SK-N-MC (cell line): ENCODE measurements around the gene PLA2G4D.

Experiments
- DNase-seq: peaks from one replicate; pipeline ENCODE4 v3.0.0-alpha.2; 2011; ENCODE audit warnings: low read depth, low spot score
- H3K27ac ChIP-seq: fragments of 200-600 bp; sonication (generic); 2 replicates; pipeline ENCODE4 v1.5.1; 2016; ENCODE audit warnings: mixed run types
- H3K36me3 ChIP-seq: fragments of 200-600 bp; sonication (generic); 2 replicates; pipeline ENCODE4 v1.6.1; 2017; ENCODE audit warnings: antibody characterized with exemption, low read length, mixed read lengths; ENCODE audit not compliant: insufficient read depth
- H3K4me3 ChIP-seq: fragments of 200-600 bp; sonication (generic); 2 replicates; pipeline ENCODE4 v1.5.1; 2016
- H3K9ac ChIP-seq: fragments of 200-600 bp; sonication (generic); 2 replicates; pipeline ENCODE4 v1.8.0; 2017; ENCODE audit warnings: mixed run types, mixed read lengths; ENCODE audit not compliant: insufficient read length
- H3K9me3 ChIP-seq: fragments of 200-600 bp; sonication (generic); 2 replicates; pipeline ENCODE4 v1.6.1; 2017; ENCODE audit warnings: low read depth, mild to moderate bottlenecking, antibody characterized with exemption, low read length, moderate library complexity, mixed read lengths
- EZH2 ChIP-seq: fragments of 200-600 bp; sonication (generic); IDR thresholded peaks from one replicate; pipeline ENCODE4 v1.6.1; 2017; ENCODE audit warnings: antibody characterized with exemption
- FOXP2 ChIP-seq: optimal IDR thresholded peaks from 2 replicates; pipeline ENCODE3; 2011; ENCODE audit warnings: mild to moderate bottlenecking, moderate library complexity; ENCODE audit not compliant: insufficient read depth; ENCODE audit errors: extremely low read length, control extremely low read depth
- POLR2AphosphoS5 ChIP-seq: IDR thresholded peaks from 2 replicates; pipeline ENCODE4 v1.6.1; 2012; ENCODE audit warnings: mild to moderate bottlenecking, low read depth, low read length, borderline replicate concordance

Gene PLA2G4D

DNA sequence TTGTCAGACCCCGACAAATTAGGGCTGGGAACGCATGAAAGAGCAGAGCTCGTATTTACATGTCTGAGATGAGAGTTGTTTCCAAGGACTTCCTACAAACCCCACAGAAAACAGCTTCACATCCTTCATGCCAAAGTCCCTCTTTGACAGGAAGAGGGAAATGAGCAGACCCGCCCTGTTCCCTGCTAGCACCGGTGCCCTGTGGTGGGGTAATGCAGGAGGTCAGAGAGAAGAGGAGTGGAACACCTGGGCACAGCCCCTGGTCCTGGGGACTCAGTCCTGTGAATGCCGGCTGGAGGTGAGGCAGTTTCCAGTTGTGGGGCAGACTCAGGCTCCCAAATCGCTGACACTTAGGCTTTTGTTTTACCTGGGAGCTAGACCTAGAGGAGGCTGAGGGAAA, 4.0 kb downstream of the PLA2G4D start:
- DNase-seq = no peak
- no peaks in the 10 kb centered on the region for H3K36me3 ChIP-seq
- H3K9ac ChIP-seq = no peak overlapping the region
- H3K9me3 ChIP-seq = no peaks in the 10 kb centered on the region
- H3K27ac ChIP-seq = no peak overlapping the region
- H3K4me3 ChIP-seq = no peak overlapping the region
- TF ChIP-seq FOXP2 (no peak), POLR2AphosphoS5 (no peak), EZH2 (no peak)

DNA sequence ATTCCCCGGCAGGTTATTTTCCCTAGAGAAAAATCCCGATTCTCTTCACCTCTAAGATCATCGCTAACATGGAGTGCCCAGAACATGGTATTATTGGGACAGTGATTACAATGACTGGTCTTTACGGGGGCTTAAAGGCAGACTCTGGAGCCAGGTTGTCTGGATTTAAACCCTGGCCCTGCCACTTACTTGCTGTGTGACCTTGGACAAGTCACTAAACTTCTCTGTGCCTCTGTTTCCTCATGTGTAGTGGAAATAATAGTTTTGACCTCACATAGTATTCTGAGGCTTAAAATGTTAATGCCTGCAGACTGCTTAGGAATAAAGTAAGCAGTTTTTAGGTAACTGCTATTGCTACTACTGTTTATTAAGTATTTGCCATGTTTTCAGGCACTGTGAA, 4.4 kb downstream of the PLA2G4D start:
- no peak for DNase-seq
- TF ChIP-seq POLR2AphosphoS5 = no peak
- TF ChIP-seq FOXP2 = no peak
- no peak for TF ChIP-seq EZH2
- Histone ChIP-seq H3K9ac (no peak overlapping the region), H3K27ac (no peak overlapping the region), H3K36me3 (no peaks in the 10 kb centered on the region), H3K9me3 (no peaks in the 10 kb centered on the region), H3K4me3 (no peak overlapping the region)

DNA sequence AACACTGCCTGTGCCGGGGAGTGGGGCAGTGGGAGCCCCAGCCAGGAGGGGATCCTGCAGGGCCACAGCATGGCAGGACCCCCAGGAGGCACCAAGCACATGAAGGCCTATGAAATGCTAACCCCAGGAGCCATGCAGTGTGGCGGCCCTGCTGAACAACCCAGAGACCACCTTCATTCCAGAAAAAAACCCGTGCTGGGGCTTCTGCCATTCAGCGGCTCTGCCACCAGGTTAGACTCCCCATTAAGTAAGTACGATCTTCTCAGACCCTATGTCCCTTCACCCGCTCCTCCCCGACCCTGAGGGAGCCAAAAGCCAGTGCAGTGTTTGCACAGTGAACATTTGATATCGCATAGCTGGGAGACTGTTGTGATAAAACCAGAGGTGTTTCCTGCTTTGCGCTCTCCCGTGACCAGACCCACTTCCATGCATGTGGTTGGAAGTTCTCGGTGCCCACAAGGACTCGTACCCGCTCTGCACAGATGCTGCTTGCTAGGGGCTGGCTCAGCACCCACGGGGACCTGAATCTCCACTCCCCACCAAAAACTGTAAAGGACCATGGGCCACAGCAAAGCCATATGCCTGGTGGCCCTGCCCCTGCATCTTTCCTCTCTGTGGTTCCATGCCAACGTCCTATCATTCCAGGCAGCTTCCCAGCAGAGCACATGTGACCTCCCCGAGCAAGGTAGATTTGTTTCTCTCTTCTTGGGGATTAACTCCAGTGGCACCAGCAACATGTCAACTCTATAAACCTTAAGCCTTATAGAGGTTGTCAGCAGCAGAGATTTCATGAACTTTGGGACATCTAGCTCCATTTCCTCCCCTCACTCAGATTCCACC, 5.3 kb downstream of the PLA2G4D start:
- Histone ChIP-seq H3K4me3 (no peak overlapping the region), H3K9ac (no peak overlapping the region), H3K36me3 (no peaks in the 10 kb centered on the region), H3K27ac (no peak overlapping the region), H3K9me3 (no peaks in the 10 kb centered on the region)
- no peak for TF ChIP-seq EZH2
- no peak for TF ChIP-seq POLR2AphosphoS5
- no peak for TF ChIP-seq FOXP2
- DNase-seq = no peak

DNA sequence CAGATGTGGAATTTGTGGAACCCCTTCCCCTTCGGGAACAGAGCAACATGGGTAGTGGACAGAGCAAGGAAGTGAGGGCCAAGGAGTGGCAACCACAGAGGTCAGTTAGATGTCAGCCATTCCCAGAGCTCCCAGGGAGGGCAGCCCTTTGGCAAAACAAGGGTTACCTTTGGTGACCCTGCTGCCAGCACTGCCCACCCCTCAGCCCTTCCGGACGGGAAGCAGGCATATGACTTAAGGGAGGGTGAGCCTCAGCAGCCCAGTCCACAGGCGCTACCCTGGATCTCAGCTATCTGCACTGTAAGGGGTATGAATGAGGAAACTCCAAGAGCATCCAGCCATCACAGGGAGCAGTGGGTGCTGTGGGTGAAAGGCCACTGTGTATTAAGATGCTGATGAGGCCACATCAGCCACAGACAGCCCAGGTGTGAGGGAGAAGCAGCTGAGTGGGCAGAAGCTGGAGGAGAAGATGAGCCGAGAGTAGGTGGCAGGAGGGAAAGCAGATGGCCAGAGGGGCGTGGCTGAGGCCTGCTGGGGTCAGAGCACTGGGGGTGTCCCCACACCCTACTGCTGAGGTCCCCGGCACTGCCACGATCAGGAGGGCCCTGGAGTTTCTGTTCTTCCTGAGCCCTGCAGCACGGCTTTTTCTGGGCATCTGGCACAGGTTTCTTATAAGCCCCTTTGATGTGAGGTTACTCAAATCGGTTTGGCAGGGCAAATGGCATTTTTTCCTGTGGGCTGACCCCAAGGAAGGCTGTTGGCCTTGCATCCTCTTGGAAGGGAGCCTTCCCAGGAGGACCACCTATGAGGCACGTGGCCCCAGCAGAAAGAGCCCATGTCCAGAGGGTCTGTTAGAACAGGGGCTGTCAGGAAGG, 6.2 kb downstream of the PLA2G4D start:
- Histone ChIP-seq H3K4me3 (no peak overlapping the region), H3K36me3 (no peaks in the 10 kb centered on the region), H3K27ac (no peak overlapping the region), H3K9me3 (no peaks in the 10 kb centered on the region), H3K9ac (no peak overlapping the region)
- DNase-seq = no peak
- TF ChIP-seq POLR2AphosphoS5 = no peak
- TF ChIP-seq FOXP2 = no peak
- TF ChIP-seq EZH2 = no peak

DNA sequence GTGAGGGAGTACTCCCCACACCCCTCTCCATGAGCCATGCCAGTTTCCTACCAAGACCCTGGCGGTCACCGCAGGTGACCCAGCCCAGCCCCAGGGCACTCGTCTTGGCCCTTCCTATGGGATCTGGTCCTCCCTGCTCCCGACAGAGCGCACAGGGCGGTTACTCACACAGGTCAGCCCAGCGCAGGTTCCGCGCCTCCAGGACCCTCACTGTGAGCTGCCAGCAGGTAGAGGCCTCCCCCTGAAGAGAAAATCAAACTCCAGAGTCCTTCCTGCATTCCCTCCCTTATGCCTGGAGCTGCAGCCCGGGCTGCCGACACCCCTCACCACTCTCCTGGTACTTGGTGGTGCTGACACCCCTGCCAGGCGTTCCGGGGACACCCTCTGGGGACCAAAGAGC, 6.9 kb downstream of the PLA2G4D start:
- no peaks in the 10 kb centered on the region for H3K9me3 ChIP-seq
- no peaks in the 10 kb centered on the region for H3K36me3 ChIP-seq
- no peak overlapping the region for H3K4me3 ChIP-seq
- no peak for DNase-seq
- H3K27ac ChIP-seq = no peak overlapping the region
- no peak overlapping the region for H3K9ac ChIP-seq
- TF ChIP-seq FOXP2 = no peak
- TF ChIP-seq EZH2 = no peak
- TF ChIP-seq POLR2AphosphoS5 = no peak

DNA sequence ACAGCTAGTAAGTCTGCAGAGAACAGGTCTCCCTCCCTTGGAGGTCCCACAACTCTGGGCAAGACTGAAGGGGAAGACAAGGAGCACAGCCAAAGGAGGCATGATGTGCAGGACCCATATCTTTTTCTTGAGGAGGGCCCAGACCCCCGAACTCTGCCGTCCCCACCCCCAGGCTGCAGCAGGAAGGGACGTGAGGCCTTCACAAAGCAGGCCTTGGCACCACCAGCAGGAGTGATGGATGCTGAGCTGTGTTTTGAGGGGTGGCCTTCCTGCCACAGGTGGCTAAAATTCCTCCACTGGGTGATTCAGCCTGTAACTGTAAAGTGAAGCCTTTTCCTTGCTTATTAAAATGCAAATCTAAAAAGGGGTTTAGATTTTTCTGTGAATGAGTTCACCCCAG, 8.6 kb downstream of the PLA2G4D start:
- no peak overlapping the region for H3K9ac ChIP-seq
- no peak for DNase-seq
- H3K36me3 ChIP-seq = no peaks in the 10 kb centered on the region
- TF ChIP-seq EZH2 (no peak), FOXP2 (no peak), POLR2AphosphoS5 (no peak)
- H3K9me3 ChIP-seq = no peaks in the 10 kb centered on the region
- no peak overlapping the region for H3K4me3 ChIP-seq
- no peak overlapping the region for H3K27ac ChIP-seq

DNA sequence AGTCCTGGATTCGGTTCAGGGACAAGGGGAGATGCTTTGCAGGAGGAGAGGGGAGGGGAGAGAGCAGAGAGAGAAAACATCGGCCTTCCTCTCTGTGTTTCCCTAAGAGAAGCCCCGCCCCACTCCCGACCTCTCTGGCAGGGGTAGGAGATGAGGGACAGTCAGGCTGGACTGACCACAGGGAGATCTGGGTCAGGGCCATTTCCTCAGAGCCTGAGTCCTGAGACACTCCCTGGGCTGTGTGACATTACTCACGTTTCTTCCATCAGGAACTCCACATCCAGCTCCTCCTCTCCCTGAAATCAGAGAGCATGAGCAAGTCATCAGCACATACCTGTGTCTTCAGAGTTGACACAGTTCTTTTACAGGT, 9.1 kb downstream of the PLA2G4D start:
- Histone ChIP-seq H3K27ac (no peak overlapping the region), H3K9ac (no peak overlapping the region)

DNA sequence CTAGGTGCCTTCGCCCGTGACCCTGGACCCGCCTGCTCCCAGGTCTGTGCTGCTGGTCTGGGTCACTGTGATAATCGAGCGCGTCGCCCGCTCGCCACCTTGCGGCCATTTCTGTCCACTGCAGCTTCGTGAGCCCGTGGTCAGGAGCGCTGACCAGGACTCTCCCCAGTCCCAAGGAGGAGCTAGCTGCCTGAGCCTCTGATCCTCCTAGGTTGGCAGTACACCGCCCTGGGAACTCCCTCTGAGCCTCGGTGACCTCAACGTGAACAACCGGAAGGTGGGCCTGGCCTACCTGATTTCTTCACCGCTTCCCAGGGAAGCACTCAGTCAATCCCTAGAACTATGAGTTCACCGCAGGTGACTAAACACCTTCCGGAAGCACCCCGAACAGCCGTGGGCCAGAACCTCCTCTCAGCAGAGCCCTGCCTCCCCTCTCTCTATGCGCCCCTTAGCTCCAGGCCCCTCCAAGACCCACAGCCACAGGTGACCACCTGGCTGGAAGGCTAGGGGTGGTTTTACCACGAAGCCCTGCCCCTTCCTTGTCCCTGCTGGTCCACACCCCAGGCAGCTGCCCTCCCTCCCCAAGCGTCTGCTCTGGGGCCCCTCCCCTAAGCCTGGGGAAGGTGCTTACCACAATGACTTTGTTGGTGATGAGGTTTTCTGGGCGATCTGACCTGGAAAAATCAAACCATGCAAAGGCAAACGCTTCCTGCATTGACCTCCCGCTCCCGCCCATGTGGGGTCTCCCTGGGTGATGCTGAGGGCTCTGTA, 9.7 kb downstream of the PLA2G4D start:
- Histone ChIP-seq H3K4me3 (no peak overlapping the region), H3K9me3 (no peaks in the 10 kb centered on the region), H3K36me3 (no peaks in the 10 kb centered on the region), H3K9ac (no peak overlapping the region), H3K27ac (no peak overlapping the region)
- DNase-seq = no peak
- no peak for TF ChIP-seq EZH2
- TF ChIP-seq FOXP2 = no peak
- TF ChIP-seq POLR2AphosphoS5 = no peak

More for the DNA sequence above, 9.1 kb downstream of the PLA2G4D start:
- Histone ChIP-seq H3K4me3 (no peak overlapping the region), H3K36me3 (no peaks in the 10 kb centered on the region), H3K9me3 (no peaks in the 10 kb centered on the region)
- no peak for TF ChIP-seq FOXP2
- no peak for TF ChIP-seq POLR2AphosphoS5
- no peak for TF ChIP-seq EZH2
- no peak for DNase-seq
